Hepatocyte (in vitro differentiated cells): Measurements from ENCODE around the gene TBX10. TPM values are rescaled to one million over a fixed set of nuclear protein-coding genes. Genes with fewer than 3 reads are reported as not detected.

Experiments
- DNase-seq: peaks from one replicate; pipeline ENCODE4 v3.0.0-alpha.2; 2016; ENCODE audit warnings: low spot score
- H2AFZ ChIP-seq: fragments of 200-600 bp; sonication (generic); 2 replicates; pipeline ENCODE4 v1.6.0; 2016; ENCODE audit warnings: antibody characterized with exemption, mild to moderate bottlenecking
- H3K27ac ChIP-seq: fragments of 200-600 bp; sonication (generic); 2 replicates; pipeline ENCODE4 v1.5.1; 2016; ENCODE audit warnings: mild to moderate bottlenecking
- H3K27me3 ChIP-seq: fragments of 200-600 bp; sonication (generic); 2 replicates; pipeline ENCODE4 v1.6.1; 2016
- H3K36me3 ChIP-seq: fragments of 200-600 bp; sonication (generic); replicated peaks from 2 replicates; pipeline ENCODE4 v1.5.1; 2016; ENCODE audit warnings: low read depth; ENCODE audit not compliant: insufficient read depth
- H3K4me1 ChIP-seq: fragments of 200-600 bp; sonication (generic); 2 replicates; pipeline ENCODE4 v1.5.1; 2016; ENCODE audit warnings: mild to moderate bottlenecking, moderate library complexity; ENCODE audit not compliant: insufficient read depth
- H3K4me2 ChIP-seq: fragments of 200-600 bp; sonication (generic); 2 replicates; pipeline ENCODE4 v1.6.0; 2016
- H3K4me3 ChIP-seq: fragments of 200-600 bp; sonication (generic); 2 replicates; pipeline ENCODE4 v1.5.1; 2016; ENCODE audit warnings: mild to moderate bottlenecking
- H3K79me2 ChIP-seq: fragments of 200-600 bp; sonication (generic); 2 replicates; pipeline ENCODE4 v1.6.0; 2017; ENCODE audit warnings: mild to moderate bottlenecking
- H3K9me2 ChIP-seq: fragments of 200-600 bp; sonication (generic); replicated peaks from 2 replicates; pipeline ENCODE4 v1.6.0; 2017; ENCODE audit warnings: mild to moderate bottlenecking; ENCODE audit not compliant: insufficient read depth
- H3K9me3 ChIP-seq: fragments of 200-600 bp; sonication (generic); 2 replicates; pipeline ENCODE4 v1.5.1; 2016; ENCODE audit warnings: low read depth, mild to moderate bottlenecking
- H4K20me1 ChIP-seq: fragments of 200-600 bp; sonication (generic); 2 replicates; pipeline ENCODE4 v1.6.0; 2016; ENCODE audit warnings: mild to moderate bottlenecking; ENCODE audit not compliant: insufficient read depth, poor library complexity, severe bottlenecking
- CTCF ChIP-seq: fragments of 200-600 bp; sonication (generic); IDR thresholded peaks from 2 replicates; pipeline ENCODE4 v1.5.1; 2016; ENCODE audit warnings: antibody characterized with exemption, mild to moderate bottlenecking; ENCODE audit not compliant: poor library complexity
- EZH2 ChIP-seq: fragments of 200-600 bp; sonication (generic); IDR thresholded peaks from 2 replicates; pipeline ENCODE4 v1.6.1; 2016; ENCODE audit warnings: antibody characterized with exemption, mild to moderate bottlenecking, borderline replicate concordance
- EZH2phosphoT487 ChIP-seq: fragments of 200-600 bp; sonication (generic); IDR thresholded peaks from one replicate; pipeline ENCODE4 v1.6.1; 2018; ENCODE audit warnings: antibody characterized with exemption, mild to moderate bottlenecking, low read depth, moderate library complexity; ENCODE audit not compliant: unreplicated experiment, severe bottlenecking
- WGBS: methylation state at CpG from one replicate; pipeline ENCODE4 v1.1.6; 2016; ENCODE audit warnings: low lambda C conversion rate; ENCODE audit errors: missing lambda C conversion rate; 5-methylcytosine and 5-hydroxymethylcytosine counted together
- polyA plus RNA-seq: library from polyadenylated mRNA; unstranded; fragments of >200 nt; fragmentation: Nextera tagmentation; extraction: Ambion mirVana; gene quantifications from 2 replicates; pipeline ENCODE4 v1.2.1, GENCODE V29; 2016
- total RNA-seq: library from RNA; depleted of rRNA; stranded (reverse); fragments of >200 nt; gene quantifications from 2 replicates; pipeline ENCODE4 v1.2.3, GENCODE V29; 2014

Gene TBX10
- total and polyA plus RNA-seq, 2 experiments from 2014 or later, result 0.34 to 0.70 TPM

DNA sequence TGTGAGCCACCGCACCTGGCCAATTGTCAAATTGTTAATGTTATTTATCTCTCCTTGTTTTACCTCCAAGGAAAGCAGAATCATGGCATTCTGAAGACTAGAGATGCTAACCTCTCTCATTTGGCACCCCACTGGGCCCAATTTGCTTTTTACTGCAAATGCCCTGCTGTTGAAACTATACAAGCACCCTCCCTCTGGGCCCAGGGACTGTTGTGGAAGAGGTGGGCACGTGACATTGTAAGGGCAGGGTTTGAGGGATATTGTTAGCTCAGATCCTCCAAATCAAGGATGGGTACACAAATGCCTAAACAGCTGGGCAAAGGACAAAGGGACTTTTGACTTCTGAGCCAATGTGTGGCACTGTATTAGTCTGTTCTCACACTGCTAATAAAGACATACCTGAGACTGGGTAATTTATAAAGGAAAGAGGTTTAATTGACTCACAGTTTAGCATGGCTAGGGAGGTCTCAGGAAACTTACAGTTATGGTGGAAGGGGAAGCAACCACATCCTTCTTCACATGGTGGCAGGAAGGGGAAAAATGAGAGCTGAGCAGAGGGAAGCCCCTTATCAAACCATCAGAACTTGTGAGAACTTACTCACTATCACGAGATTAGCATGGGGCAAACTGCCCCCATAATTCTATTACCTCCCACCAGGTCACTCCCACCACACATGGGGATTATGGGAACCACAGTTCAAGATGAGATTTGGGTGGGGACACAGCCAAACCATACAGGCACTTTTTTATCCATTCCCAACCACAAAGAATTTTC is 41.3 kb upstream of the TBX10 start:
- peaks cover 8% of the 10 kb centered on the region for H3K4me1 ChIP-seq
- H3K9me3 ChIP-seq, result no peaks in the 10 kb centered on the region
- no peak overlapping the region for H3K27ac ChIP-seq
- TF ChIP-seq EZH2phosphoT487, result no peak
- TF ChIP-seq CTCF, result no peak
- TF ChIP-seq EZH2, result no peak
- H2AFZ ChIP-seq, result no peak overlapping the region
- H3K79me2 ChIP-seq, result no peaks in the 10 kb centered on the region
- H3K4me2 ChIP-seq, result no peak overlapping the region
- WGBS, result 81% methylated on average over 3 of the region's 3 CpGs
- DNase-seq, result no peak
- H4K20me1 ChIP-seq, result no peaks in the 10 kb centered on the region
- H3K9me2 ChIP-seq, result no peaks in the 10 kb centered on the region
- no peak overlapping the region for H3K4me3 ChIP-seq
- H3K27me3 ChIP-seq, result no peaks in the 10 kb centered on the region
- no peaks in the 10 kb centered on the region for H3K36me3 ChIP-seq

DNA sequence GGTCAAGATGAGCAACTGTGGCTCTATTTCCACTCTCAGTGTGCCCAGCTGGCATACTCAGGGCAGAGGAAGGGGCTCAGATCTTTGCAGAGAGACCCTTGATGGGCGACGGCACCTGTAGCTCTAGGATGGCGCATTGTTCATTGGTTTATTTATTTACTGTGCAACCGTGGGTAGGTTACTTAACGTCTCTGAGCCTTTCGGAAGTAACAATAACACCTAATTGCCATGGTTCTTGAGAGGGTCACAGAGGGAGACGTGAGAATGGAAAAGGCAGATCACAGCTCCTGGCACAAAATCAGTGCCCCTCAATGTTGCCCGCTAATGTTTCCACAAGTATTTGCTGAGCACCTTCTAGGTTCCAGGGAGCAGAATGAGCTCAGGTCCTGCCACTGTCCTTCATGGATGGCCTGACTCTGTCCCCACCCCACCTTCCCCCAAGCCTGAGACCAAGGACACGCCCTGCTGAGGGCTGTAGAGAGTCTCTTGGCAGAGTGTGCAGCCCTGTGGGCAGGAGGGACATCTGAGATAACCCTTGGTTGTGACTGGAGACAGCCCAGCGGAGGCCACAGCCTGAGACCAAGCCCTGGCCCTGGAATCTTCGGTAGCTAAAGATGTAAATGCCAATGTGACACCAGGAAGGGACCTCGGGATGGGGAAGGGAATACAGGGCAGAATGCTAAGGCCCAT is 35.6 kb upstream of the TBX10 start:
- no peaks in the 10 kb centered on the region for H3K79me2 ChIP-seq
- H3K4me2 ChIP-seq, result peak overlapping the region; percentile 25
- no peak overlapping the region for H3K4me3 ChIP-seq
- H3K9me3 ChIP-seq, result no peaks in the 10 kb centered on the region
- DNase-seq, result no peak
- TF ChIP-seq CTCF (no peak), EZH2 (no peak), EZH2phosphoT487 (no peak)
- H3K27me3 ChIP-seq, result no peaks in the 10 kb centered on the region
- 90% methylated on average over 12 of the region's 12 CpGs for WGBS
- no peaks in the 10 kb centered on the region for H3K9me2 ChIP-seq
- H3K36me3 ChIP-seq, result no peaks in the 10 kb centered on the region
- H3K4me1 ChIP-seq, result peaks cover 11% of the 10 kb centered on the region
- H4K20me1 ChIP-seq, result no peaks in the 10 kb centered on the region
- H2AFZ ChIP-seq, result no peak overlapping the region
- H3K27ac ChIP-seq, result peak overlapping the region; percentile 58

GRCh38 chr11:67674442-67674871 is 34.9 kb upstream of the TBX10 start, which contains the start of gene ALDH3B2:
ALDH3B2 (minus strand) TSS chr11:67674623; CDS start chr11:67666935, 7,688 bp downstream.
- H3K27me3 ChIP-seq, result no peaks in the 10 kb centered on the region
- H3K4me2 ChIP-seq, result peak within 1 kb of the TSS; percentile 25
- DNase-seq, result peak; percentile 61
- H3K4me3 ChIP-seq, result no peak within 1 kb of the TSS
- no peaks in the 10 kb centered on the region for H3K79me2 ChIP-seq
- peaks cover 11% of the 10 kb centered on the region for H3K4me1 ChIP-seq
- H3K9me3 ChIP-seq, result no peaks in the 10 kb centered on the region
- 57% methylated on average over 7 of the region's 8 CpGs for WGBS
- no peak within 1 kb of the TSS for H2AFZ ChIP-seq
- no peaks in the 10 kb centered on the region for H3K9me2 ChIP-seq
- TF ChIP-seq CTCF (no peak), EZH2 (no peak), EZH2phosphoT487 (no peak)
- peak within 1 kb of the TSS; percentile 58 for H3K27ac ChIP-seq
- H4K20me1 ChIP-seq, result no peaks in the 10 kb centered on the region
- H3K36me3 ChIP-seq, result no peaks in the 10 kb centered on the region
